ENCODE results near the gene MORN5. TPM values are rescaled to one million over a fixed set of nuclear protein-coding genes. Genes with fewer than 3 reads are reported as not detected.
A peak's percentile ranks its signal among the peaks of the same experiment; 100 is the strongest.

The MORN5 gene
- total RNA-seq, 6 donors from 2014 or later, result 3.5 to 33.5 (median 10.5) TPM; not detected in 1

- 73 to 90% methylated on average over 1 of the region's 1 CpG for WGBS, 2 donors
- H3K4me1 ChIP-seq, result peaks cover 18 to 41% (median 35%) of the 10 kb centered on the region in 4 donors
- H3K36me3 ChIP-seq, result no peaks in the 10 kb centered on the region
- no peaks in the 10 kb centered on the region for H3K9me3 ChIP-seq
- DNase-seq (no peak), ATAC-seq (ENCODE audit: low FRiP score in 2 of 2) (no peak)
- H3K27me3 ChIP-seq, result peaks cover 0 to 15% (median 6%) of the 10 kb centered on the region in 4 donors
- TF ChIP-seq EP300 (IDR thresholded peaks at IDR 0.05) (no peak), POLR2A (IDR thresholded peaks at IDR 0.05) (no peak), CTCF (IDR thresholded peaks at IDR 0.05) (no peak), POLR2AphosphoS5 (IDR thresholded peaks at IDR 0.05) (no peak)
- H3K4me3 ChIP-seq, result no peak overlapping the region
- no peak overlapping the region for H3K27ac ChIP-seq
These were observed 35.7 kb upstream of the MORN5 start for GRCh38 chr9:122124048-122124447.

GRCh38 chr9:122124528-122124927 is 35.2 kb upstream of the MORN5 start:
- 78 to 83% methylated on average over 7 of the region's 7 CpGs for WGBS, 2 donors

GRCh38 chr9:122125158-122125508 is 34.6 kb upstream of the MORN5 start:
- 0 to 2% methylated on average over 4 to 7 of the region's 8 CpGs for WGBS, 2 donors
- H3K4me1 ChIP-seq, result peaks cover 18 to 45% (median 35%) of the 10 kb centered on the region in 4 donors
- H3K36me3 ChIP-seq, result no peaks in the 10 kb centered on the region
- TF ChIP-seq POLR2A (IDR thresholded peaks at IDR 0.05) (peak in 1 of 4 donors; percentile 27), EP300 (IDR thresholded peaks at IDR 0.05) (no peak), CTCF (IDR thresholded peaks at IDR 0.05) (peak; percentile 86 to 96 (median 90))
- ATAC-seq (ENCODE audit: low FRiP score in 2 of 2), result peak; percentile 77 to 90
- H3K27ac ChIP-seq, result no peak overlapping the region
- peak; percentile 77 to 92 for DNase-seq
- peaks cover 0 to 15% (median 6%) of the 10 kb centered on the region in 4 donors for H3K27me3 ChIP-seq
- no peak overlapping the region for H3K4me3 ChIP-seq
- no peaks in the 10 kb centered on the region for H3K9me3 ChIP-seq

More at GRCh38 chr9:122124528-122124927, 35.2 kb upstream of the MORN5 start:
- Histone ChIP-seq H3K36me3 (no peaks in the 10 kb centered on the region), H3K4me3 (no peak overlapping the region), H3K27ac (no peak overlapping the region), H3K9me3 (no peaks in the 10 kb centered on the region), H3K4me1 (peaks cover 18 to 45% (median 35%) of the 10 kb centered on the region in 4 donors), H3K27me3 (peaks cover 0 to 15% (median 6%) of the 10 kb centered on the region in 4 donors)
- no peak for DNase-seq
- no peak for ATAC-seq (ENCODE audit: low FRiP score in 2 of 2)
- TF ChIP-seq EP300 (IDR thresholded peaks at IDR 0.05) (no peak), POLR2A (IDR thresholded peaks at IDR 0.05) (no peak)

- peak overlapping the region in 1 of 4 donors; percentile 2 for H3K27ac ChIP-seq
- H3K36me3 ChIP-seq, result no peaks in the 10 kb centered on the region
- peaks cover 18 to 45% (median 35%) of the 10 kb centered on the region in 4 donors for H3K4me1 ChIP-seq
- no peak overlapping the region for H3K4me3 ChIP-seq
- H3K9me3 ChIP-seq, result no peaks in the 10 kb centered on the region
- TF ChIP-seq POLR2AphosphoS5 (IDR thresholded peaks at IDR 0.05) (no peak), EP300 (IDR thresholded peaks at IDR 0.05) (no peak), POLR2A (IDR thresholded peaks at IDR 0.05) (no peak), CTCF (IDR thresholded peaks at IDR 0.05) (no peak)
- peaks cover 0 to 15% (median 6%) of the 10 kb centered on the region in 4 donors for H3K27me3 ChIP-seq
- 47% methylated on average over 9 to 19 of the region's 21 CpGs for WGBS, 2 donors
- ATAC-seq (ENCODE audit: low FRiP score in 2 of 2) (no peak), DNase-seq (no peak)
These were observed 34.0 kb upstream of the MORN5 start for GRCh38 chr9:122125509-122126330.

- ATAC-seq (ENCODE audit: low FRiP score in 2 of 2) (no peak), DNase-seq (peak in 1 of 2 donors; percentile 84)
- H3K4me1 ChIP-seq, result peaks cover 20 to 50% (median 36%) of the 10 kb centered on the region in 4 donors
- TF ChIP-seq EP300 (IDR thresholded peaks at IDR 0.05), result no peak
- TF ChIP-seq CTCF (IDR thresholded peaks at IDR 0.05), result no peak
- no peak for TF ChIP-seq POLR2AphosphoS5 (IDR thresholded peaks at IDR 0.05)
- no peak for TF ChIP-seq POLR2A (IDR thresholded peaks at IDR 0.05)
- peak overlapping the region in 1 of 4 donors; percentile 2 for H3K27ac ChIP-seq
- no peaks in the 10 kb centered on the region for H3K36me3 ChIP-seq
- H3K4me3 ChIP-seq, result peak overlapping the region in 3 of 4 donors; percentile 7 to 36 (median 27)
- H3K27me3 ChIP-seq, result peaks cover 0 to 15% (median 6%) of the 10 kb centered on the region in 4 donors
- WGBS, 2 donors, result 8 to 12% methylated on average over 45 to 54 of the region's 64 CpGs
- H3K9me3 ChIP-seq, result no peaks in the 10 kb centered on the region
These were observed 33.1 kb upstream of the MORN5 start for GRCh38 chr9:122126331-122127261.
